ENCODE results near the gene NFASC. TPM values are rescaled to one million over a fixed set of nuclear protein-coding genes. Genes with fewer than 3 reads are reported as not detected.
A peak's percentile ranks its signal among the peaks of the same experiment; 100 is the strongest.

Gene NFASC
- total RNA-seq, 1 donor from 2014 or later = 3.8 TPM

DNA sequence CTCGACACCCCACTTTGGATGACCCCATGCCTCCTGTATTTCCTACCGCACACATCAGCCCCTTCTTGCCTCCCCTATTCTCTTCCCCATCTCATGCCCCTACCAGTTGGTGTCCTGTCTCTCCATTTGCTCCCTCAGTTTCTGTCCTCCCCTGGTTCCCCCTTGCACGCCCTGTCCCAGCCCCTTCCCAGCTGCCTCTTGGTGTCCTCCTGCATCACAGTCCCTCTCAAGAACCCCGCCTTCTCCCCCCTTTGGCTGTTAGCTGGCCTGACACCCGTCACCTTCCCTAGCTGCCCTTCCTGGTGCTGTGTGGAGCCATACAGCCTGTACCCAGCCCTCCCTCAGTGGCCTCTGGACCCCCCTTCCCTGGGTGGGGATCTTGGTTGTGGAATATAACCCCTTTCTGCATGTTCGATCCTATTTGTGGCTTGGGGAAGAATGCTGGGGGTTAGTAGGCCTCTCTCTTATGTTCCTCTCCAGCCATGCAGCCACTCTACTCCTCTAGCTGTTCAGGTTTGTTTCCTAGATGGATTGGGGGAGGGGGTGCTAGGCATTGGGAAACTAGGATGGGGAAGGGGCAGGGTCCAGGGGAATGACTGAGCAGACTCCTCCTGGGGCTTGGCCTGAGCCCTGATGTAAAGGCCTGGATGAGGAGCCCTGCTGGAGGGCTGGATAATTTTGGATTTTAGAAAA, 41.4 kb upstream of the NFASC start:
- H3K36me3 Mint-ChIP-seq (ENCODE audit: low read depth, unreplicated experiment) = no peaks in the 10 kb centered on the region
- peak overlapping the region; percentile 71 for H3K4me3 Mint-ChIP-seq (ENCODE audit: unreplicated experiment)
- no peaks in the 10 kb centered on the region for H3K9me3 Mint-ChIP-seq (ENCODE audit: unreplicated experiment)
- H3K27ac Mint-ChIP-seq (ENCODE audit: unreplicated experiment) = no peak overlapping the region
- DNase-seq (ENCODE audit: low spot score) = no peak
- TF ChIP-seq, protein P1, sequence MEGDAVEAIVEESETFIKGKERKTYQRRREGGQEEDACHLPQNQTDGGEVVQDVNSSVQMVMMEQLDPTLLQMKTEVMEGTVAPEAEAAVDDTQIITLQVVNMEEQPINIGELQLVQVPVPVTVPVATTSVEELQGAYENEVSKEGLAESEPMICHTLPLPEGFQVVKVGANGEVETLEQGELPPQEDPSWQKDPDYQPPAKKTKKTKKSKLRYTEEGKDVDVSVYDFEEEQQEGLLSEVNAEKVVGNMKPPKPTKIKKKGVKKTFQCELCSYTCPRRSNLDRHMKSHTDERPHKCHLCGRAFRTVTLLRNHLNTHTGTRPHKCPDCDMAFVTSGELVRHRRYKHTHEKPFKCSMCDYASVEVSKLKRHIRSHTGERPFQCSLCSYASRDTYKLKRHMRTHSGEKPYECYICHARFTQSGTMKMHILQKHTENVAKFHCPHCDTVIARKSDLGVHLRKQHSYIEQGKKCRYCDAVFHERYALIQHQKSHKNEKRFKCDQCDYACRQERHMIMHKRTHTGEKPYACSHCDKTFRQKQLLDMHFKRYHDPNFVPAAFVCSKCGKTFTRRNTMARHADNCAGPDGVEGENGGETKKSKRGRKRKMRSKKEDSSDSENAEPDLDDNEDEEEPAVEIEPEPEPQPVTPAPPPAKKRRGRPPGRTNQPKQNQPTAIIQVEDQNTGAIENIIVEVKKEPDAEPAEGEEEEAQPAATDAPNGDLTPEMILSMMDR (IDR thresholded peaks at IDR 0.05; ENCODE audit: unreplicated experiment) = no peak
- H3K27me3 Mint-ChIP-seq (ENCODE audit: unreplicated experiment) = no peaks in the 10 kb centered on the region
- peaks cover 7% of the 10 kb centered on the region for H3K4me1 Mint-ChIP-seq (ENCODE audit: unreplicated experiment)

DNA sequence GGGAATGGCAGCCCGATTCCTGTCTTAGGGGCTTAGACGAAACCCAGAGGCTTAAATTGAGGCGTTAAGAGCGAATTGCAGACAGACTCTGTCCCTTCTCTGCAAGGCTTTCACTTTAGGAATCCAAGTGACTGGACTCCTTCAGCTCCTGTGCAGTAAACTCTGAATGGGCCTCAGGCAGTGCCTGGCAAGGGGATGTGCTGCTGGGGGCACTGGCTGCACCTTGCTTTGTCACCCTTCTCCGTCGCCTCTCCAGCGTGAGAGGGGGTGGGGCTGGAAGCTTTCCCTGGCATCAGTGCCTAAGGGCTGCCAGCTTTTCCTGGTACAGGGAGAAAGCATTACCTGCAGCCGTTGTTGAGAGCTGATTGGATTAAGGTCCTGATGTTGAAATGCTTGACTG, 39.9 kb upstream of the NFASC start:
- TF ChIP-seq, protein P1 (IDR thresholded peaks at IDR 0.05; ENCODE audit: unreplicated experiment) = no peak
- H3K9me3 Mint-ChIP-seq (ENCODE audit: unreplicated experiment) = no peaks in the 10 kb centered on the region
- H3K36me3 Mint-ChIP-seq (ENCODE audit: low read depth, unreplicated experiment) = no peaks in the 10 kb centered on the region
- peaks cover 10% of the 10 kb centered on the region for H3K4me1 Mint-ChIP-seq (ENCODE audit: unreplicated experiment)
- no peaks in the 10 kb centered on the region for H3K27me3 Mint-ChIP-seq (ENCODE audit: unreplicated experiment)
- no peak overlapping the region for H3K27ac Mint-ChIP-seq (ENCODE audit: unreplicated experiment)
- DNase-seq (ENCODE audit: low spot score) = no peak
- no peak overlapping the region for H3K4me3 Mint-ChIP-seq (ENCODE audit: unreplicated experiment)

DNA sequence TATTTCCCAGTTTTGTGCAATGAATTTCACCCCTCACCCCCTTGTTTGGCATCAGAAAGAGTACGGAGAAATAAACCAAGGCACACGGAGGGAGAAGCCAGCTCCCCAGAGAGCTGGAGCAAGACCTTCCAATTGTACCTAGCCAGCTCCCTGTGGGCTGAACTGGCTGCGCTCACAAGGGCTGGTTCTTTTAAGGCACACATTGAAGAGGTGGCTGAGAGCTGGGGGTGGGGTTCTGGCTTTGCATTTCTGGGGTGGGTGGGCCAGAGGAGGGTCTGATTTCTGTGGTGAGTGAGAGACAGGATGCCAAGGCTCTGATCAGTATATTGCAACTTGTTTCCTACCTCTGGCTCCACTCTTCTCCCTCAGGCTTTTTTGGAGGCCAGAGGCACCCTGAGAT, 39.5 kb upstream of the NFASC start:
- Mint-ChIP-seq H3K27me3 (ENCODE audit: unreplicated experiment) (no peaks in the 10 kb centered on the region), H3K9me3 (ENCODE audit: unreplicated experiment) (no peaks in the 10 kb centered on the region), H3K4me1 (ENCODE audit: unreplicated experiment) (peaks cover 10% of the 10 kb centered on the region), H3K4me3 (ENCODE audit: unreplicated experiment) (no peak overlapping the region), H3K36me3 (ENCODE audit: low read depth, unreplicated experiment) (no peaks in the 10 kb centered on the region), H3K27ac (ENCODE audit: unreplicated experiment) (no peak overlapping the region)
- no peak for DNase-seq (ENCODE audit: low spot score)
- TF ChIP-seq, protein P1 (IDR thresholded peaks at IDR 0.05; ENCODE audit: unreplicated experiment) = no peak

DNA sequence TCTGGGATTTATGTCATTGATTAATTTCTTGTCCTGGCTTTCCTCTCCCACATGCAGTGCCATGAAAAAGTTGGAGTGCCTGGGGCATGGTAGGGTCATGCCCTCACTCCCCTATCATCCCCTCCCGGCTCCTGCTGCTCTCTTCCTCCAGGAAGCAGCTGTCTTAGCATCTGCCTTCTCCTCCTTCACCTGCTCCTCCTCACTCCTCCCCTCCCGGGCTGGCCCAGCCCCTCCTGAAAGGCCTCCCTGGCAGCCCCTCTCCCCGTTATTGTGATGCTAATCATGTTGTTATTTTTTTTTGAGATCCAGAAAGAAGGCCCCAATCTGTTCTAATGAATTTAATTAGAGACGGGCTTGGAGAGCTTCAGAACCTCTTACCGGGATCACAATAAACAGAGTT, 36.3 kb upstream of the NFASC start:
- Mint-ChIP-seq H3K36me3 (ENCODE audit: low read depth, unreplicated experiment) (no peaks in the 10 kb centered on the region), H3K4me1 (ENCODE audit: unreplicated experiment) (peaks cover 6% of the 10 kb centered on the region), H3K27me3 (ENCODE audit: unreplicated experiment) (peaks cover 1% of the 10 kb centered on the region), H3K9me3 (ENCODE audit: unreplicated experiment) (no peaks in the 10 kb centered on the region), H3K4me3 (ENCODE audit: unreplicated experiment) (no peak overlapping the region), H3K27ac (ENCODE audit: unreplicated experiment) (no peak overlapping the region)
- DNase-seq (ENCODE audit: low spot score) = no peak
- TF ChIP-seq, protein P1 (IDR thresholded peaks at IDR 0.05; ENCODE audit: unreplicated experiment) = no peak

DNA sequence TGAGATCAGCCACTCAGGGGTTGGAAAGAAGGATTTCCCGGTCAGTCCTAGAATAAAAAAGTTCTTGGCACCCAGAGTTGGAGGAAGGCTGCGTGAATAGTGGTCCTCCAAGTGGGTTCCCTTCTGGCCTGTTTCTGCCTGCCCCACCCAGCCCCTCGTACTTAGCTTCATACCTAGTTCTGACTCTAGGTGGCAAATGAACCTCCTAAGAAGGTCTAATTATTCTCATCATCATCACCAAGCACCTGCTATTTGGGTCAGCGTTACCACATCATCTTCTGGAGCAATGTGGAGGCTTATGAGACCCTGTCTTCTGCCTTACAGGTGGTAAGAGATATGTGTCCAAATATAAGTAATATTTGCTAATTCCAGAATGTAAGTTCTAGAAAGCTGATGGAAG, 35.9 kb upstream of the NFASC start:
- H3K9me3 Mint-ChIP-seq (ENCODE audit: unreplicated experiment) = no peaks in the 10 kb centered on the region
- peaks cover 4% of the 10 kb centered on the region for H3K4me1 Mint-ChIP-seq (ENCODE audit: unreplicated experiment)
- DNase-seq (ENCODE audit: low spot score) = no peak
- no peak overlapping the region for H3K27ac Mint-ChIP-seq (ENCODE audit: unreplicated experiment)
- H3K36me3 Mint-ChIP-seq (ENCODE audit: low read depth, unreplicated experiment) = no peaks in the 10 kb centered on the region
- no peak overlapping the region for H3K4me3 Mint-ChIP-seq (ENCODE audit: unreplicated experiment)
- H3K27me3 Mint-ChIP-seq (ENCODE audit: unreplicated experiment) = peaks cover 1% of the 10 kb centered on the region
- TF ChIP-seq, protein P1 (IDR thresholded peaks at IDR 0.05; ENCODE audit: unreplicated experiment) = no peak

Measured in endothelial cell (in vitro differentiated cells).